Smooth muscle cell of the coronary artery (primary cell): ENCODE data around the gene IL1RAP. TPM values are rescaled to one million over a fixed set of nuclear protein-coding genes. Genes with fewer than 3 reads are reported as not detected.

Experiments used
- total RNA-seq: library from RNA; depleted of rRNA; stranded (reverse); fragments of >200 nt; gene quantifications from 2 replicates; pipeline ENCODE4 v1.2.3, GENCODE V29; 2014; ENCODE audit warnings: low replicate concordance

The IL1RAP gene
- total RNA-seq, result 15.9 and 18.2 TPM in 2 replicates

GRCh38 chr3:190513409-190514370, at the start of gene IL1RAP:
Gene IL1RAP (plus strand): TSS chr3:190514085. CDS start chr3:190564290, 50,205 bp downstream.

Other genes with a start within 250 kb of the IL1RAP start
- gene CLDN1, start 191.6 kb upstream of the IL1RAP start, total RNA-seq, result 0.08 and 0.12 TPM in 2 replicates
- gene CLDN16, start 125.9 kb upstream of the IL1RAP start, total RNA-seq, result under 0.01 TPM in 1 of 2 replicates, not detected in the other
- not detected in 2 replicates for gene TMEM207, start 64.2 kb upstream of the IL1RAP start, total RNA-seq